GM21717 (cell line): ENCODE measurements around the gene DCAF6.

Experiments used
- ATAC-seq: cut with Tn5 transposase; IDR thresholded peaks from one replicate; pipeline ENCODE4 v1.9.1; 2021; ENCODE audit warnings: mild to moderate bottlenecking, moderate library complexity; ENCODE audit not compliant: unreplicated experiment

Gene DCAF6

GRCh38 chr1:168100315-168101002, 164.0 kb downstream of the DCAF6 start:
- ATAC-seq = no peak

GRCh38 chr1:168101336-168101735, 164.9 kb downstream of the DCAF6 start:
- ATAC-seq = no peak

- no peak for ATAC-seq
These were observed 166.0 kb downstream of the DCAF6 start for GRCh38 chr1:168102487-168102886.

DNA sequence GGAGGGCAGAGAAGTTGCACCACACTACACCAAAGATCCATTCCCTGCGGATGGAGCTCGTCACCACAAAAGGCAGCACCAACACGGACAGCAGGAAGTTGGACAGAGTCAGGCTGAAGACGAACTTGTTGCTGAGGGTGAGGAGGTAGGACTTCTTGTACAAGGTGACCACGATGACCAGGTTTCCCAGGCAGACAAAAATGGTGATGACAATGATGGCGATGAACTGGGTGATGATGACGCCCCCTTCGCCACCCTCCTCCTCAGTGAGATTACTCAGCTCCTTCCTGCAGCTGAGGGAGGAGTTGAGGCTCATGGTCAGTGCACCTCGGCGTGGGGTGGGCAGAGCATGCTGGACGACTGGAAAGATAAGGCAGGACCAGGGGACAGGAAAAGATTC, 168.1 kb downstream of the DCAF6 start:
- no peak for ATAC-seq

DNA sequence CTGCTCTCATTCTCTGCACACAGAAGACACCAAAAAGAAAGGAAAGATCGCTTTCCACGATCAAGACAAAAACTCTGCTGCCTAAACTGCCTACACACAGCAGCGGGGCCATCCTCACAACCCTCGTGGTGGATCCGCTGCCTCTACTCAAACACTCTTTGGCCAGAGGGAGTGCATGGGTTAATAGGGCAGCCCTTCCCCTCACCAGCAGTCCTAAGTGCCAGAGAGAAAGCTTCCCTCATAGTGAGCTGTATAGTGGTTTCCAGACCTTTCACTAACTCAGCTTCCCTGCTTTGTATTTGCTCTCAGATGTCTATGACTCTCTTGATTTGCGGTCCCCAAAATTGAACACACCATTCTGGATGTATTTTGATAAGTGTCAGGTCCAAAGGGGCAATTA, 169.4 kb downstream of the DCAF6 start:
- no peak for ATAC-seq

DNA sequence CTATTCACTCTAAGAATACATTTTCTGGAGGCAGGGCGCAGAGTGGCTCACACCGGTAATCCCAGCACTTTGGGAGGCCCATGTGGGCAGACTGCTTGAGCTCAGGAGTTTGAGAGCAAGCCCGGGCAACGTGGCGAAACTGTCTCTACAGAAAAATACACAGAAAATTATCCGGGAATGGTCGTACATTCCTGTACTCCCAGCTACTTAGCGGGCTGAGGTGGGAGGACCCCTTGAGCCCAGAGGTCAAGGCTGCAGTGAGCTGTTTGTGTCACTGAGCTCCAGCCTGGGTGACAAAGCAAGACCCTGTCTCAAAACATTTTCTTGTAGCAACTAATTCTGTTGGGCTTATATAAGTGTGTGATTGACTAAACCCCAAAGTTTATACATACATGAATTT, 169.8 kb downstream of the DCAF6 start:
- ATAC-seq = no peak

DNA sequence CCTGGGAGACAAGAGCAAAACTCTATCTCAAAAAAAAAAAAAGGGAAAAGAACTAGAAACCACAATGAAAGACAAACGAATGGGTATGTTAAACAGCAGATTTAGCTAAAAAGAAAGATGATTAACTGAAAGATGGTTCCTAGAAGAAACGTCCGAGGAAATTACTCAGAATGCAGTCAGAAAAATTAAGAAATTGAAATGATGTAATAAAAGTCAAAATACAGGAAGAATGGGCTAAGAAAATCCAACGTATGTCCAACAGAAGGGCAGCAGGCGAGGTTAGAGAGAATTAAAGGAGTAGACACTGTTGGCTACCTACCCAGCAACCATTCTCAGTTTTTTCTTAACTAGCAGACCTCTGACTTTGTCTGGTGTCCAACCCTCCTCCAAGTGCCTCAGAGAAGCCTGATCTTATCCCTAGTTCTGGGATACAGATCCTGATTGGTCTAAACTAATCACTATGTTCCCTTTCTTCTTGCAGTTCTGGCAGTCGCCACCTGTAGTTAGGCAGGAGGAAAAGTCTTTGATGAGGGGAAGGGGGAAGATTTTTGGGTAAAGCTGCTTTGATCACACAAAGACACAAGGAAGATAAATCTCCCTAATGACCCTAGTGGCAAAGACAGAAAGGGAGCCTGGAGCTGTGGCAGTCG, 174.5 kb downstream of the DCAF6 start:
- no peak for ATAC-seq

DNA sequence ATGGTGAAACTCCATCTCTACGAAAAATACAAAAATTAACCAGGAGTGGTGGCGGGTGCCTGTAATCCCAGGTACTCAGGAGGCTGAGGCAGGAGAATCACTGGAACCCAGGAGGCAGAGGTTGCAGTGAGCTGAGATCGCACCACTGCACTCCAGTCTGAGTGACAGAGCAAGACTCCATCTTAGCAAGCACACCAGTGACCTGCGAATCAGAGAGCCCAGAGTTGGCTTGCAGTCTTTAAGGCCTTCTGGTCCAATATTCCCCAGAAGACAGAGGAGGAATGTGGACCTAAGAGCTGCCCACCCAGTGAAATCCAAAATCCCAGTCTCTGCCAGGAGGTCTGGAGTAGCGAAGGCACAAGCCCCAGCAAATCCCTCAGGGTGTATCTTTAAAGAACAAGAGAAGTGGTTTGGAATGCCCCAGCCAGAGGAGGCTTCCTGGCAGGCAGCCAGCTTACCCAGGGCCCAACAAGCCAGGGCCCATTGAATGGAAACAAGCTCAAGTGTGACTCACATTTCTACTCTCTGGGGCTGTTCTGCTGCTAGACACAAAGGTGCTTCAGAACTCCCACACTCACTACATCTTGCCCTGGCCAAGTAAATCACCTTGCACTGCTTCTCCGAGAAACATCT, 176.3 kb downstream of the DCAF6 start:
- peak; percentile 68 for ATAC-seq

GRCh38 chr1:168114845-168115244, 178.4 kb downstream of the DCAF6 start:
- ATAC-seq = no peak

- ATAC-seq = no peak
These were observed 179.9 kb downstream of the DCAF6 start for GRCh38 chr1:168116327-168116799.

- ATAC-seq = no peak
These were observed 183.3 kb downstream of the DCAF6 start for GRCh38 chr1:168119750-168120149.

DNA sequence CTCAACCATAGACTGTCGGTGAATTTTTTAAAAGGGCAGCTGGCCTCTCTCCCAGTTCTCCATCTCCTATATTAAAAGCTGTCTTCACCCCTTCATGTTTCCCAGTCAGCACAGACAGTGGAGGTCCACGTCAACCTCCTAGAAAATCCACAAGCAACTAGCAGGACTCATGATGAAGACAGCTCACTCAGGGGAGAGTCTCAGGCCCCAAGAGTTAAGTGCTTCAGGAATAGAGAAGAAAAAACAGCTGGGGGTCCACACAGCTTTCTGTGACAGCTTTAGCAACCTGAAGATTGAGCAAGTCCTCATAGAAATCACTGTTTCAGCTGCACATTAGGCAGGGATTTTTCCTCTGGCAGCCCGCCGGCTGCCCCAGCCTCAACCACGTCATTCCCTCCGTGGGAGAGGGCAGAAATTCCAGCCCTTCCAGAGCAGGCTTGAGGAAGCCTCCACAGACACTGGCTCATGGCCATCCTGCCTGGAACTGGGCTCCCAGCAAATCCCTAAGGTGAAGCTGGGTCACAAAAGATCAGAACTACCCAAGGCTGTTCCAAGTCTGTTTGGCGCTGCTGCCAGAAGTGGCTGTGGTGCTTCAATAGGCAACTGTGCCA, 185.0 kb downstream of the DCAF6 start:
- no peak for ATAC-seq

DNA sequence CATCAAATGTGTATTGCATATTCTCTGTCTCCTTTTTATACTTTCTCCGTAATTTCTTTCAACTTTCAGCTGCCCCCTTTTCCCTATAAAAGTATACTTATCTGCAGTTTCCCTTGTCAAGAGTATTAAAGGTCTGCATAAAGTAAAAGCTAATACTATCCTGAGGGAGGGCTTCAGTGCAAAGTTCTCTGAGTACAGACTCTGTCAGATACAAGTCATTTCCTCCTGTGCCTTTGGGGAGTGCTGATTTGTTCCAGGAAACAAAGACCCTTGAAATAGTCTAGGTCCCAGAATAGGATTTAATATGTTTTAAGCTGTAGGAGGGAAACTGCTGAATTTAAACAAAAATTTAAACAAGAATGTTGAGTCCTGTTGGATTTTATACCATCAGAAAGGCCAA, 188.6 kb downstream of the DCAF6 start:
- no peak for ATAC-seq
